Measurements from ENCODE around the gene ZNF444.
A peak's percentile ranks its signal among the peaks of the same experiment; 100 is the strongest.

ZNF444 gene

GRCh38 chr19:56107626-56108351 lies 33.3 kb upstream of the ZNF444 start:
- no peak for DNase-seq

- no peak for DNase-seq
These were observed 32.5 kb upstream of the ZNF444 start for GRCh38 chr19:56108447-56109195.

- DNase-seq: no peak
These were observed 31.9 kb upstream of the ZNF444 start for GRCh38 chr19:56109226-56109625.

- DNase-seq: no peak
These were observed 30.3 kb upstream of the ZNF444 start for GRCh38 chr19:56110515-56111448.

- no peak for DNase-seq
These were observed 29.3 kb upstream of the ZNF444 start for GRCh38 chr19:56111601-56112312.

GRCh38 chr19:56112313-56112709 lies 28.8 kb upstream of the ZNF444 start:
- no peak for DNase-seq

GRCh38 chr19:56113074-56113632 lies 27.9 kb upstream of the ZNF444 start:
- no peak for DNase-seq

GRCh38 chr19:56114051-56114777 lies 26.9 kb upstream of the ZNF444 start:
- DNase-seq: no peak

GRCh38 chr19:56114778-56115110 lies 26.3 kb upstream of the ZNF444 start:
- DNase-seq: no peak

GRCh38 chr19:56115490-56115889 lies 25.6 kb upstream of the ZNF444 start:
- no peak for DNase-seq

- DNase-seq: peak; percentile 76
These were observed 24.5 kb upstream of the ZNF444 start for GRCh38 chr19:56116606-56117005.

GRCh38 chr19:56117376-56117884 lies 23.7 kb upstream of the ZNF444 start:
- no peak for DNase-seq

GRCh38 chr19:56117889-56118288 lies 23.2 kb upstream of the ZNF444 start:
- DNase-seq: no peak

GRCh38 chr19:56118666-56119581 lies 22.2 kb upstream of the ZNF444 start:
- no peak for DNase-seq

- no peak for DNase-seq
These were observed 21.5 kb upstream of the ZNF444 start for GRCh38 chr19:56119582-56119978.

GRCh38 chr19:56120002-56120370 lies 21.1 kb upstream of the ZNF444 start:
- DNase-seq: no peak

- DNase-seq: peak; percentile 14
These were observed 20.5 kb upstream of the ZNF444 start for GRCh38 chr19:56120371-56121179.

- peak; percentile 94 for DNase-seq
These were observed 19.6 kb upstream of the ZNF444 start, which contains the start of gene ZNF787 for GRCh38 chr19:56121180-56122167. TSS of gene ZNF787 (minus strand) at chr19:56121295. CDS start at chr19:56103217, 18,078 bp downstream.

All from NCI-H524 treated with DMSO at 0.1 percent for 48 hours (cell line).